GM21737 (cell line): ENCODE measurements around the gene KDM3A.

Source experiments
- ATAC-seq: cut with Tn5 transposase; IDR thresholded peaks from one replicate; pipeline ENCODE4 v1.9.1; 2021; ENCODE audit warnings: mild to moderate bottlenecking, moderate library complexity; ENCODE audit not compliant: unreplicated experiment

KDM3A gene

GRCh38 chr2:86440631-86441391, at the start of gene KDM3A:
TSS of gene KDM3A (plus strand) at chr2:86441371. CDS start at chr2:86442048, 677 bp downstream.
- ATAC-seq, result peak; percentile 87

- no peak for ATAC-seq
Measured at GRCh38 chr2:86392873-86393518, 48.2 kb upstream of the KDM3A start.

GRCh38 chr2:86393521-86394491, 47.4 kb upstream of the KDM3A start:
- ATAC-seq, result no peak

GRCh38 chr2:86396291-86396785, 44.8 kb upstream of the KDM3A start:
- ATAC-seq, result no peak

GRCh38 chr2:86397986-86398385, 43.2 kb upstream of the KDM3A start:
- ATAC-seq, result no peak

- no peak for ATAC-seq
Measured at GRCh38 chr2:86398500-86399474, 42.4 kb upstream of the KDM3A start.

- ATAC-seq, result no peak
Measured at GRCh38 chr2:86400321-86400720, 40.9 kb upstream of the KDM3A start.

- no peak for ATAC-seq
Measured at GRCh38 chr2:86410581-86410980, 30.6 kb upstream of the KDM3A start.

GRCh38 chr2:86411396-86411795, 29.8 kb upstream of the KDM3A start:
- no peak for ATAC-seq

GRCh38 chr2:86412007-86412406, 29.2 kb upstream of the KDM3A start:
- no peak for ATAC-seq

GRCh38 chr2:86413296-86414094, 27.7 kb upstream of the KDM3A start:
- ATAC-seq, result no peak

- ATAC-seq, result no peak
Measured at GRCh38 chr2:86414996-86415395, 26.2 kb upstream of the KDM3A start.

GRCh38 chr2:86416146-86416545, 25.0 kb upstream of the KDM3A start:
- no peak for ATAC-seq

GRCh38 chr2:86417961-86418360, 23.2 kb upstream of the KDM3A start:
- no peak for ATAC-seq

GRCh38 chr2:86420913-86421312, 20.3 kb upstream of the KDM3A start:
- ATAC-seq, result no peak

GRCh38 chr2:86426271-86426670, 14.9 kb upstream of the KDM3A start:
- ATAC-seq, result no peak

GRCh38 chr2:86429335-86429734, 11.8 kb upstream of the KDM3A start:
- no peak for ATAC-seq

GRCh38 chr2:86430368-86430767, 10.8 kb upstream of the KDM3A start:
- ATAC-seq, result no peak

GRCh38 chr2:86433137-86433536, 8.0 kb upstream of the KDM3A start:
- ATAC-seq, result no peak
